HEK293 (cell line): ENCODE data around the gene PDZD2.

ENCODE experiments used
- CTCF ChIA-PET: fragments of 350-600 bp; formaldehyde crosslinking; extraction: SDS; loops from one replicate; lab custom pipeline; 2021; ENCODE audit warnings: antibody characterized with exemption; lab: Yijun Ruan, JAX
- POLR2A ChIA-PET: fragments of 300-600 bp; formaldehyde crosslinking; extraction: SDS; loops from one replicate; lab custom pipeline; 2020; ENCODE audit warnings: antibody characterized with exemption, inconsistent platforms; lab: Yijun Ruan, JAX
- H3K27ac ChIP-seq: fragments of 200-500 bp; sonication (Bioruptor generic); 2 replicates; pipeline ENCODE4 v1.5.1; 2014; ENCODE audit warnings: low read depth, low read length, control low read depth, inconsistent platforms; ENCODE audit errors: extremely low read depth
- H3K36me3 ChIP-seq, 2 experiments: fragments of 200-500 bp in 1 of 2; sonication (Bioruptor generic) in 1 of 2; 1 replicate in 1 of 2; 2 replicates in 1 of 2; pipeline ENCODE4 v1.5.1; 2014 to 2017; ENCODE audit warnings: inconsistent platforms in 2 of 2, low read length in 2 of 2; ENCODE audit not compliant: control insufficient read depth in 2 of 2, insufficient read depth in 1 of 2
- H3K4me1 ChIP-seq: fragments of 200-500 bp; sonication (Bioruptor generic); 2 replicates; pipeline ENCODE4 v1.5.1; 2014; ENCODE audit warnings: mild to moderate bottlenecking, low read length, inconsistent platforms; ENCODE audit not compliant: control insufficient read depth, insufficient read depth
- H3K4me3 ChIP-seq: 2 replicates; pipeline ENCODE4 v1.5.1; 2011; ENCODE audit warnings: low read depth, mild to moderate bottlenecking, control low read depth, low read length, moderate library complexity
- H3K9me3 ChIP-seq: fragments of 200-500 bp; sonication (Bioruptor generic); 2 replicates; pipeline ENCODE4 v1.5.1; 2014; ENCODE audit warnings: low read depth, low read length, inconsistent platforms; ENCODE audit not compliant: control insufficient read depth, insufficient read depth
- HOXC10 ChIP-seq: sonication (generic); formaldehyde crosslinking; IDR thresholded peaks from 2 replicates; pipeline ENCODE4 v1.8.1; 2023; ENCODE audit warnings: mild to moderate bottlenecking, missing genetic modification reagents
- KLF10 ChIP-seq: fragments of 450-650 bp; IDR thresholded peaks from 2 replicates; pipeline ENCODE4 v1.5.1; 2018; ENCODE audit warnings: missing biosample characterization, mild to moderate bottlenecking, missing genetic modification characterization
- WT1 ChIP-seq: fragments of 450-650 bp; formaldehyde crosslinking; IDR thresholded peaks from 2 replicates; pipeline ENCODE4 v1.5.1; 2016; ENCODE audit warnings: missing biosample characterization, missing genetic modification characterization
- ZBTB44 ChIP-seq: fragments of 450-650 bp; IDR thresholded peaks from 2 replicates; pipeline ENCODE4 v1.5.1; 2018; ENCODE audit warnings: missing biosample characterization, mild to moderate bottlenecking, missing genetic modification characterization
- ZBTB48 ChIP-seq: fragments of 450-650 bp; formaldehyde crosslinking; IDR thresholded peaks from 2 replicates; pipeline ENCODE4 v1.5.1; 2016; ENCODE audit warnings: missing biosample characterization, missing genetic modification characterization
- ZNF175 ChIP-seq: fragments of 450-650 bp; formaldehyde crosslinking; IDR thresholded peaks from 2 replicates; pipeline ENCODE4 v1.5.1; 2016; ENCODE audit warnings: missing biosample characterization, missing genetic modification characterization
- ZNF184 ChIP-seq: fragments of 450-650 bp; IDR thresholded peaks from 2 replicates; pipeline ENCODE4 v1.5.1; 2018; ENCODE audit warnings: missing biosample characterization, mild to moderate bottlenecking, missing genetic modification characterization
- ZNF221 ChIP-seq: fragments of 450-650 bp; formaldehyde crosslinking; IDR thresholded peaks from 2 replicates; pipeline ENCODE4 v1.5.1; 2017; ENCODE audit warnings: missing biosample characterization, missing genetic modification characterization, borderline replicate concordance
- ZNF416 ChIP-seq: fragments of 450-650 bp; formaldehyde crosslinking; IDR thresholded peaks from 2 replicates; pipeline ENCODE4 v1.5.1; 2016; ENCODE audit warnings: missing biosample characterization, missing genetic modification characterization
- ZNF488 ChIP-seq: fragments of 450-650 bp; formaldehyde crosslinking; IDR thresholded peaks from 2 replicates; pipeline ENCODE4 v1.5.1; 2016; ENCODE audit warnings: missing biosample characterization, missing genetic modification characterization
- ZNF518A ChIP-seq: fragments of 450-650 bp; formaldehyde crosslinking; conservative IDR thresholded peaks from 2 replicates; pipeline ENCODE4 v1.5.1; 2016; ENCODE audit warnings: low read depth, missing biosample characterization, missing genetic modification characterization
- ZNF544 ChIP-seq: fragments of 450-650 bp; formaldehyde crosslinking; IDR thresholded peaks from 2 replicates; pipeline ENCODE4 v1.5.0; 2017; ENCODE audit warnings: missing biosample characterization, missing genetic modification characterization
- ZNF561 ChIP-seq: fragments of 450-650 bp; IDR thresholded peaks from 2 replicates; pipeline ENCODE4 v1.5.1; 2018; ENCODE audit warnings: missing biosample characterization, missing genetic modification characterization, borderline replicate concordance
- ZNF571 ChIP-seq: fragments of 450-650 bp; formaldehyde crosslinking; IDR thresholded peaks from 2 replicates; pipeline ENCODE4 v1.5.0; 2017; ENCODE audit warnings: missing biosample characterization, missing genetic modification characterization
- ZNF600 ChIP-seq: fragments of 450-650 bp; formaldehyde crosslinking; IDR thresholded peaks from 2 replicates; pipeline ENCODE4 v1.5.1; 2016; ENCODE audit warnings: missing biosample characterization, missing genetic modification characterization
- ZNF660 ChIP-seq: fragments of 450-650 bp; IDR thresholded peaks from 2 replicates; pipeline ENCODE4 v1.5.1; 2018; ENCODE audit warnings: missing biosample characterization, mild to moderate bottlenecking, missing genetic modification characterization
- ZNF785 ChIP-seq: fragments of 450-650 bp; formaldehyde crosslinking; IDR thresholded peaks from 2 replicates; pipeline ENCODE4 v1.5.1; 2016; ENCODE audit warnings: missing biosample characterization, missing genetic modification characterization
- ZNF843 ChIP-seq: fragments of 450-650 bp; formaldehyde crosslinking; IDR thresholded peaks from 2 replicates; pipeline ENCODE4 v1.5.1; 2016; ENCODE audit warnings: missing biosample characterization, missing genetic modification characterization

The PDZD2 gene

GRCh38 chr5:32030686-32031085 is 391.8 kb downstream of the PDZD2 start:
- POLR2A ChIA-PET, result no interaction called here

GRCh38 chr5:32031089-32031488 is 392.2 kb downstream of the PDZD2 start:
- no peak overlapping the region for H3K27ac ChIP-seq
- POLR2A ChIA-PET, result no interaction called here
- CTCF ChIA-PET, result interaction anchor here (0.6 to 1.1 kb wide), 2 partner anchors 46 to 340 kb away, joined by 3 read pairs; no protein-coding TSS in a partner anchor
- no peak overlapping the region for H3K4me3 ChIP-seq
- no peaks in the 10 kb centered on the region for H3K36me3 ChIP-seq
- TF ChIP-seq ZNF488, result no peak
- TF ChIP-seq ZNF660 (tag by site-specific recombination), result no peak
- no peak for TF ChIP-seq KLF10
- TF ChIP-seq ZNF416 (tag by site-specific recombination), result no peak
- TF ChIP-seq ZNF175 (tag by site-specific recombination), result no peak
- TF ChIP-seq ZNF544 (tag by site-specific recombination), result no peak
- TF ChIP-seq ZBTB48, result no peak
- TF ChIP-seq WT1 (tag by site-specific recombination), result no peak
- no peak for TF ChIP-seq ZNF600
- no peaks in the 10 kb centered on the region for H3K4me1 ChIP-seq
- H3K9me3 ChIP-seq, result no peaks in the 10 kb centered on the region

More at GRCh38 chr5:32030686-32031085, 391.8 kb downstream of the PDZD2 start:
- Histone ChIP-seq H3K4me1 (no peaks in the 10 kb centered on the region), H3K27ac (no peak overlapping the region), H3K36me3 (no peaks in the 10 kb centered on the region)
- no peak for TF ChIP-seq ZNF518A (tag by site-specific recombination)
- TF ChIP-seq ZNF843 (tag by site-specific recombination), result no peak
- no peak for TF ChIP-seq ZNF221
- no peak for TF ChIP-seq ZNF561
- no peak for TF ChIP-seq ZNF785
- no peak for TF ChIP-seq HOXC10 (CRISPR knock-in tag)
- TF ChIP-seq ZNF184, result no peak
- TF ChIP-seq ZNF571, result no peak
- TF ChIP-seq ZBTB44 (tag by site-specific recombination), result no peak
- TF ChIP-seq, all 188 proteins: peak for 0
- CTCF ChIA-PET, result interaction anchor here (0.6 to 1.1 kb wide), 2 partner anchors 47 to 339 kb away, joined by 3 read pairs; no protein-coding TSS in a partner anchor
- Histone ChIP-seq H3K4me3 (no peak overlapping the region), H3K9me3 (no peaks in the 10 kb centered on the region)
